ENCODE results near the gene APP.

DNA sequence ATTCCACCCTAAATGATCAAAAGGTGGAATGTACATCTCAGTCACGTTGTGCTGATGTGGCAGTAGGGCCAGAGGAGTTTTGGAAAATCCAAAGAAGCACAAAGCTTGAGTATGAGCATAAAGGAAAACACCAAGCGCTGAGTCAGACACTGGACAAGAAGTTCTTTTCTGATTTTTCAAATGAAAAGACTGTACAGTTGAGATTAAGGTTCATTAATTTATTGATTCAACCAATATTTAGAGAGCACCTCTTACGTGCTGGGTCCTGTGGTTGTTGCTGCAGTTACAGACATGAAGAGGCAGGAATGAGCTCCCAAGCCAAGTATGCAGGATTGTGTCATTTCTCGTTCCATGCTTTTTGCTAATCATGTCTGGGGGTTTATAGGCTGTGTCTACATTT is 28.9 kb upstream of the APP start:
- TF ChIP-seq POLR2A (IDR thresholded peaks at IDR 0.05) (no peak), CTCF (IDR thresholded peaks at IDR 0.05) (no peak)
